Medulla oblongata (tissue), 1 donor: ENCODE results near the gene RPL39.
"Not testable (repeated sequence)": the region's sequence is repeated elsewhere in the genome, so short reads cannot be mapped to it uniquely, and the experiment has no call there.

Experiments used
- DNase-seq: peaks from one replicate; pipeline ENCODE4 v3.0.0-alpha.2; 2015; ENCODE audit errors: extremely low spot score

RPL39 gene

DNA sequence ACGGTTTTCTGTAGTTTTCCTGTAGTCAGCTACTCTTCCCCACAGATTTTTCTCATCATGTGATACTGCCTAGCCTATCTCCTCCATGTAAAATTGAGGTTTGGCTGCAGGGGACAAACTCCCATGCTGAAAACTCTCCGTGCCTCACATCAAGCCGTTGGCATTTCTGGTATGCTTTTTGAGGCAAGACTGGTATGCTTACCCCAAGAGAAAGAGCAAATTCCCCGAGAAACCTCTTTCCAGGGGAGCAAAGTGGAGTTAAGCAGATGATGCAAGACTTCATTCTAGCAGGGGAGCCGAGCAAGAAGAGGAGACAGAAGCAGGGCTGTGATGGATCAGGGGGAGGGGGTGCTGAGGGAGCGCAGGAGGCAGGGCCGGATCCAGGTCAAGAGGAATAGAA is 28.2 kb downstream of the RPL39 start:
- DNase-seq = no peak

DNA sequence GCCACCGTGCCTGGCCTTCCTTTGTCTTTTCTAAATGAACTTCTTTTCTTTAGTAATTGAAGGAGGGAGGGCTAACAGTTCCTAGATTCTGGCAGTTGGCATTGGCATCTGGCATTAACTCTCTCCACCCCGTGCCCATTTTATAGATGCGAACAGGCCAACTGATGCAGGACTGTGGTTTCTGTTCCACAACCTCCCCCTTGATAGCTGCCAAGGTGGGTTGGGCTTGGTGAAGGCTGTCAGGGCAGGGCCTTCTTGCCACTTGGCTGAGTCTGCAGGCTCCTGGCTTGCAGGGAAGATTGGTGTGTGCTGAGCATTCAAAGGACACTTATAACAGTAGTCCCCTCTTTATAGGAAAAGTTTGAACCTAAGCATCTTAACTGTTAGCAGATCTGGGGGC is 28.7 kb downstream of the RPL39 start:
- DNase-seq = no peak

GRCh38 chrX:119760026-119760877 is 31.2 kb downstream of the RPL39 start:
- no peak for DNase-seq

DNA sequence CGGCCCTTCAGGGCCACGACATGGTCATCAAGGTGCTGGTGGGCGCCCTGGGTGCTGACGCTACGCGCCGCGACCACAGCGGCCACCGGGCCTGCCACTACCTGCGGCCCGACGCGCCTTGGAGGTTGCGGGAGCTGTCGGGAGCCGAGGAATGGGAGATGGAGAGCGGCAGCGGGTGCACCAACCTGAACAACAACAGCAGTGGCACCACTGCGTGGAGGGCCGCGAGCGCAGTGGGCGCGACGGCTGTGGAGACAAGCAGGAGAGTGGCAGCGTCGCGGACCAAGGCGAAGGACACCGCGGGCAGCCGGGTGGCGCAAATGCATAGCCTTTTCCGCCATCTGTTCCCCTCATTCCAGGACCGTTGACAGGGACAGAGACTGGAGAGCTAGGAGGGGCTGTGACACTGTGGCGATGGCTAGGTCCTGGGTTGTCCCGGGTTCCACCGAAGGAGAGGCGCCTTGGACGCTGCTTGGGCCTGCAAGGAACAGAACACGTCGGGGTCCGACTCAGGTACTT is 32.1 kb downstream of the RPL39 start:
- no peak for DNase-seq

DNA sequence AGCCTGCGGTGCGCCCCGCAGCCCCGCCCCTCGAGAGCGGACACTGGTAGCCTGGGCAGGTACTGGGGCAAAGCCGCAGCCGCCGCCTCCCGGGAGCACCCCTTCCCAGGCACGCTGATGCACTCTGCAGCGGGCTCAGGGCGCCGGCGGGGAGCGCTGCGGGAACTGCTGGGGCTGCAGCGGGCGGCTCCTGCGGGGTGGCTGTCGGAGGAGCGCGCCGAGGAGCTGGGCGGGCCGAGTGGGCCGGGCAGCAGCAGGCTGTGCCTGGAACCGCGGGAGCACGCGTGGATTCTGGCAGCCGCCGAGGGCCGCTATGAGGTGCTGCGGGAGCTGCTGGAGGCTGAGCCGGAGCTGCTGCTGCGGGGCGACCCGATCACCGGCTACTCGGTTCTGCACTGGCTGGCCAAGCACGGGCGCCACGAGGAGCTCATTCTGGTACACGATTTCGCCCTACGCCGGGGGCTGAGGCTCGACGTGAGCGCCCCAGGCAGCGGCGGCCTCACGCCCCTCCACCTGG is 32.6 kb downstream of the RPL39 start:
- no peak for DNase-seq

DNA sequence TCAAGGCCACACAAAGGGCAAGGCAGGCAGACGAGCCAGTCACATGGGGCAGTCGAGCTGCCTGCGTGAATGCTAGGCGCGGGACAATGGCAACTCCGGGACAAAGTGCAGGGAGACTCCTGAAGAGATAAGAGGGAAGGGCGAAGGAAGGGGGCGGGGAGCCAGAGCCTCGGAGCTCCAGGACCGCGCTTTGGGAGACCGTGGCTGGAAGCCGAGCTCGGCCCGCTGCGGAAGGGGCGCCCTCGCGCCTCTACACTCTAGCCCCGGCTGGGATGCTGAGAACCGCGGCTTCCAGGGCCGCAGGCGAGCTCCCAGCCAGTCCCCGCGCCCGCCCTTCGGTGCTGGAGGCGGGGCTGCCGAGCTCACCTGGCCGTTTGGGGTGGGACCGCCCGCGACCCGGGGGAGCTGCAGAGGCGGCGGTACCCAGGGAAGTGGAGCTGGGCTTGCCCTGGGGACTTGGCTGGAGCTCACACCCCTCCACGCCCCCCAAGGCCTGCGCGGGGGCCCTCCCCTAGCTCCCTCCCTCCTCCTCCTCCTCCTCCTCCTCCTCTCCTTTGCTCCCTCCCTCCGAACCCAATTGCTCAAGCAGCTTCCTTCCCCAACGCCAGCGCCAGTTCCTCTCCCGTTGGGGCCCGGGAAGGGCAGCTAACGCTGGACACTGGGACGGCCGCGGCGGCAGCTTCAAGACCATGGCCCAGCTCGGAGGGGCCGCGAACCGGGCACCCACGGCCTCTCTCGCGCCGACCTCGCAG is 33.3 kb downstream of the RPL39 start, which contains the start of gene SOWAHD:
Gene SOWAHD, plus strand, starts transcription at position 610 of the 752 bp plus-strand sequence. Its CDS starts 80 bp downstream, at position 690.
- DNase-seq = peak; percentile 43

- no peak for DNase-seq
These were observed 33.8 kb downstream of the RPL39 start for GRCh38 chrX:119757646-119757978.

GRCh38 chrX:119756926-119757635 is 34.3 kb downstream of the RPL39 start:
- no peak for DNase-seq

- peak; percentile 31 for DNase-seq
These were observed 35.4 kb downstream of the RPL39 start for GRCh38 chrX:119755981-119756533.

- DNase-seq = peak; percentile 24
These were observed 37.7 kb downstream of the RPL39 start for GRCh38 chrX:119753639-119754257.

DNA sequence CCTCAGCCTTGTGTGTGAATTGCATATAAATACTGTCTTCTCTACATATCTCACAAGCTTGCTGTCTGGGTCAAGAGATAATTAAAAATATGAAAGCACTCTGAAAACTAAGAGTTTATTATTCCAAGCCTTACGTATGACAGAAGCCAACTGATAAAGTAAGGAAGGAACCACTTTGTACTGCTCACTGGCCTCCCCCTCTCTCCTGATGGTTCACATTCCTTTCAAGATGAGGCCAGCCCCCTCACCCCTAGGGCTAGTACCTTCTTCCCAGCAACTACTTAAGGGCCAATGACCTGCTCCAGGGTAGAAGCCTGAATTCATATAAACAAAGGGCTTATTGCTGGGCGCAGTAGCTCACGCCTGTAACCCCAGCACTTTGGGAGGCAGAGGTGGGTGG is 38.4 kb downstream of the RPL39 start:
- no peak for DNase-seq

DNA sequence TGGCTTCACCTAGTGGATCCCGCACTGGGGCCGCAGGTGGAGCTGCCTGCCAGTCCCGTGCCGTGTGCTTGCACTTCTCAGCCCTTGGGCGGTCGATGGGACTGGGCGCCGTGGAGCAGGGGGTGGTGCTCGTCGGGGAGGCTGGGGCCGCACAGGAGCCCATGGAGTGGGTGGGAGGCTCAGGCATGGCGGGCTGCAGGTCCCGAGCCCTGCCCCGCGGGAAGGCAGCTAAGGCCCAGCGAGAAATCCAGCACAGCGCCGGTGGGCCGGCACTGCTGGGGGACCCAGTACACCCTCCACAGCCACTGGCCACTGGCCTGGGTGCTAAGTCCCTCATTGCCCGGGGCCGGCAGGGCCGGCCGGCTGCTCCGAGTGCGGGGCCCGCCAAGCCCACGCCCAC is 40.7 kb downstream of the RPL39 start:
- not testable (repeated sequence) for DNase-seq

DNA sequence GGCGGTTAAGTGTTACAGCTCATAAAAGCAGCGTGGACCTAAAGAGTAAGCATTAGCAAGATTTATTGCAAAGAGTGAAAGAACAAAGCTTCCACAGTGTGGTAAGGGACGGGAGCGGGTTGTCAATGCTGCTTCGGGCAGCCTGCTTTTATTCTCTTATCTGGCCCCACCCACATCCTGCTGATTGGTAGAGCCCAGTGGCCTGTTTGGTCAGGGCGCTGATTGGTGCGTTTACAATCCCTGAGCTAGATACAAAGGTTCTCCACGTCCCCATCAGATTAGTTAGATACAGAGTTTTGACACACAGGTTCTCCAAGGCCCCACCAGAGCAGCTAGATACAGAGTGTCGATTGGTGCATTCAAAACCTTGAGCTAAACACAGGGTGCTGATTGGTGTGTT is 41.3 kb downstream of the RPL39 start:
- DNase-seq = not testable (repeated sequence)

DNA sequence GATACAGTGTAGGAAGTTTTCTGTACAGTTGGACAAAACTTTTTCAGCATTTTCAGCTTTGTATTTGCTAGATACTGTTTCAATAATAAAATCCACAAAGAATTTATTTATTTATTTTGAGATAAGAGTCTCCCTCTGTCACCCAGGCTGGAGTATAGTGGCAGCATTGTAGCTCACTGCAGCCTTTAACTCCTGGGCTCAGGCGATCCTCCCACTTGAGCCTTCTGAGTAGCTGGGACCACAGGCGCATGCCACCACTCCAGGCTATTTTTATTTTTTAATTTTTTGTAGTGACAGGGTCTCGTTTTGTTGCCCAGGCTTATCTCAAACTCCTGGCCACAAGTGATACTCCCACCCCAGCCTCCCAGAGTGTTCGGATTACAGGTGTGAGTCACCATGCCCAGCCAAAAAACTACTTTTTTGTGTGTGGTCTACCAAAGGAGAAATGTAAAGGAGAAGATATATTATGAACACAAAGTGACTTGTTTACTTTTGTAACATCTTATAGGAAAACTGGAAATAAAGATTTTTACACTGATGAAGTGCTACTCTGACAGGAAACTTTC is 46.1 kb downstream of the RPL39 start:
- DNase-seq = no peak

DNA sequence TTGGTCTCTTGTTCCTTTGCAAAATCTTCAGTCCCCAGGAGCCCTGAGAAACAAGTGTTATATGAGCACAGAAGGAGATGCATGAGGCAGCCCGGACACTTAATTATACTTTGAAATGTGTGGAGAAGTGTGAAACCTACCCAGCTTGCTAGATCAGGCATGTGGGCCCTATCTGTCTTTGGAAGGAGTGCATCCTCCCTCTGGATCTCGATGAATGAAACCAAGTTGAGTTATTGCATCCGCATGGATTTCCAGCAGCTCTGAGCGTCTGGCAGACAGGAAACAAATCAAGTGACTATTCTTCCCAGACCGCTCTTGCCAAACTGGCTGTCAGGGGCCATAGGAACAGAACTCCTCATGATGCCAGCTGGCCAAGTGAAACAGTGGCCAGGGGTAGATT is 52.7 kb downstream of the RPL39 start:
- DNase-seq = no peak
